Suprapubic skin (tissue), 4 donors: ENCODE measurements around the gene GPR137C. TPM values are rescaled to one million over a fixed set of nuclear protein-coding genes. Genes with fewer than 3 reads are reported as not detected.

Experiments used
- DNase-seq, 2 donors: peaks; one replicate each; pipeline ENCODE4 v3.0.0-alpha.2; 2019; ENCODE audit warnings: low spot score in 2 of 2
- H3K27ac ChIP-seq: fragments of 200-600 bp; sonication (generic); one replicate; pipeline ENCODE4 v1.5.1; 2019
- H3K27me3 ChIP-seq: fragments of 200-600 bp; sonication (generic); one replicate; pipeline ENCODE4 v1.5.1; 2019
- H3K36me3 ChIP-seq: fragments of 200-600 bp; sonication (generic); one replicate; pipeline ENCODE4 v1.5.1; 2019
- H3K4me1 ChIP-seq: fragments of 200-600 bp; sonication (generic); one replicate; pipeline ENCODE4 v1.5.1; 2019
- H3K4me3 ChIP-seq: fragments of 200-600 bp; sonication (generic); one replicate; pipeline ENCODE4 v1.5.1; 2019; ENCODE audit warnings: mild to moderate bottlenecking
- H3K9me3 ChIP-seq: fragments of 200-600 bp; sonication (generic); one replicate; pipeline ENCODE4 v1.5.1; 2019
- EP300 ChIP-seq: sonication (generic); formaldehyde crosslinking; IDR thresholded peaks from one replicate; pipeline ENCODE4 v1.6.1; 2017; ENCODE audit warnings: antibody characterized with exemption
- POLR2A ChIP-seq, 2 donors: fragments of 450-650 bp; IDR thresholded peaks; one replicate each; pipeline ENCODE4 v1.6.1; 2017; ENCODE audit warnings: antibody characterized with exemption in 2 of 2, mild to moderate bottlenecking in 2 of 2, moderate library complexity in 2 of 2
- POLR2AphosphoS5 ChIP-seq, 3 donors: sonication (generic); formaldehyde crosslinking; IDR thresholded peaks; one replicate each; pipeline ENCODE4 v1.6.1; 2017; ENCODE audit warnings: antibody characterized with exemption in 3 of 3
- WGBS: methylation state at CpG from one replicate; pipeline ENCODE4 v1.1.5; 2018; 5-methylcytosine and 5-hydroxymethylcytosine counted together
- total RNA-seq, 4 donors: library from RNA; depleted of rRNA; stranded (reverse); fragments of >200 nt; gene quantifications; one replicate each; pipeline ENCODE4 v1.1.0, GENCODE V29; 2016
- TF ChIP-seq, protein P1 (sequence below), 2 donors: fragments of 200-600 bp in 1 of 2; fragments of 450-650 bp in 1 of 2; sonication (generic) in 1 of 2; IDR thresholded peaks; one replicate each; pipeline ENCODE4 v1.5.1; 2016 to 2019; ENCODE audit warnings: antibody characterized with exemption in 2 of 2, mild to moderate bottlenecking in 1 of 2, moderate library complexity in 1 of 2

Gene GPR137C
- total RNA-seq, 4 donors from 2014 or later, result 0.17 to 0.65 TPM; not detected in 2

GRCh38 chr14:52596320-52596719 is 43.7 kb downstream of the GPR137C start:
- Histone ChIP-seq H3K27me3 (no peaks in the 10 kb centered on the region), H3K4me1 (no peaks in the 10 kb centered on the region), H3K4me3 (no peak overlapping the region), H3K9me3 (no peaks in the 10 kb centered on the region), H3K36me3 (no peaks in the 10 kb centered on the region), H3K27ac (no peak overlapping the region)
- DNase-seq, result no peak
- WGBS, result 95% methylated on average over 6 of the region's 10 CpGs
- TF ChIP-seq POLR2A (IDR thresholded peaks at IDR 0.05) (no peak), POLR2AphosphoS5 (IDR thresholded peaks at IDR 0.05) (no peak), EP300 (no peak)
- TF ChIP-seq, protein P1, sequence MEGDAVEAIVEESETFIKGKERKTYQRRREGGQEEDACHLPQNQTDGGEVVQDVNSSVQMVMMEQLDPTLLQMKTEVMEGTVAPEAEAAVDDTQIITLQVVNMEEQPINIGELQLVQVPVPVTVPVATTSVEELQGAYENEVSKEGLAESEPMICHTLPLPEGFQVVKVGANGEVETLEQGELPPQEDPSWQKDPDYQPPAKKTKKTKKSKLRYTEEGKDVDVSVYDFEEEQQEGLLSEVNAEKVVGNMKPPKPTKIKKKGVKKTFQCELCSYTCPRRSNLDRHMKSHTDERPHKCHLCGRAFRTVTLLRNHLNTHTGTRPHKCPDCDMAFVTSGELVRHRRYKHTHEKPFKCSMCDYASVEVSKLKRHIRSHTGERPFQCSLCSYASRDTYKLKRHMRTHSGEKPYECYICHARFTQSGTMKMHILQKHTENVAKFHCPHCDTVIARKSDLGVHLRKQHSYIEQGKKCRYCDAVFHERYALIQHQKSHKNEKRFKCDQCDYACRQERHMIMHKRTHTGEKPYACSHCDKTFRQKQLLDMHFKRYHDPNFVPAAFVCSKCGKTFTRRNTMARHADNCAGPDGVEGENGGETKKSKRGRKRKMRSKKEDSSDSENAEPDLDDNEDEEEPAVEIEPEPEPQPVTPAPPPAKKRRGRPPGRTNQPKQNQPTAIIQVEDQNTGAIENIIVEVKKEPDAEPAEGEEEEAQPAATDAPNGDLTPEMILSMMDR (IDR thresholded peaks at IDR 0.05), result no peak

GRCh38 chr14:52596861-52597260 is 44.2 kb downstream of the GPR137C start:
- Histone ChIP-seq H3K36me3 (no peaks in the 10 kb centered on the region), H3K4me1 (no peaks in the 10 kb centered on the region), H3K4me3 (no peak overlapping the region), H3K27me3 (no peaks in the 10 kb centered on the region), H3K27ac (no peak overlapping the region), H3K9me3 (no peaks in the 10 kb centered on the region)
- TF ChIP-seq POLR2AphosphoS5 (IDR thresholded peaks at IDR 0.05) (no peak), EP300 (no peak), POLR2A (IDR thresholded peaks at IDR 0.05) (no peak)
- TF ChIP-seq, protein P1 (IDR thresholded peaks at IDR 0.05), result no peak
- DNase-seq, result no peak
- 83% methylated on average over 5 of the region's 5 CpGs for WGBS

GRCh38 chr14:52598568-52598967 is 45.9 kb downstream of the GPR137C start:
- no peak for TF ChIP-seq POLR2A (IDR thresholded peaks at IDR 0.05)
- no peak for TF ChIP-seq POLR2AphosphoS5 (IDR thresholded peaks at IDR 0.05)
- no peak for TF ChIP-seq EP300
- TF ChIP-seq, protein P1 (IDR thresholded peaks at IDR 0.05), result no peak
- 100% methylated on average over 1 of the region's 1 CpG for WGBS
- Histone ChIP-seq H3K36me3 (no peaks in the 10 kb centered on the region), H3K4me3 (no peak overlapping the region), H3K27ac (no peak overlapping the region), H3K9me3 (no peaks in the 10 kb centered on the region), H3K4me1 (no peaks in the 10 kb centered on the region), H3K27me3 (no peaks in the 10 kb centered on the region)
- no peak for DNase-seq

DNA sequence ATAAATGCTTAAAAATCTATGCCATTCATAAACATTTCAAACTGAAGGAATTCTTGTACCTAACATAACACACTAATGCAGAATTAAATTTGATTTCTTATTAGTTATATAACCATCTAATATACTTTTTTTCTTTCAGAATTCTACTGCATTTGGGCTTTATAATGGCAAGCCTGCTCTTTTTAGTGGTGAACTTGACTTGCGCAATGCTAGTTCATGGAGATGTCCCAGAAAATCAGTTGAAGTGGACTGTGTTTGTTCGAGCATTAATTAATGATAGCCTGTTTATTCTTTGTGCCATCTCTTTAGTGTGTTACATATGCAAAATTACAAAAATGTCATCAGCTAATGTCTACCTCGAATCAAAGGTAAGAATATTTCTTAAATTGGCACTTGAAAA is 47.3 kb downstream of the GPR137C start:
- H3K27me3 ChIP-seq, result no peaks in the 10 kb centered on the region
- WGBS, result 91% methylated on average over 3 of the region's 3 CpGs
- no peak for DNase-seq
- H3K4me3 ChIP-seq, result no peak overlapping the region
- H3K27ac ChIP-seq, result no peak overlapping the region
- TF ChIP-seq, protein P1 (IDR thresholded peaks at IDR 0.05), result no peak
- TF ChIP-seq POLR2AphosphoS5 (IDR thresholded peaks at IDR 0.05) (no peak), EP300 (no peak), POLR2A (IDR thresholded peaks at IDR 0.05) (no peak)
- H3K9me3 ChIP-seq, result peaks cover 9% of the 10 kb centered on the region
- H3K36me3 ChIP-seq, result no peaks in the 10 kb centered on the region
- H3K4me1 ChIP-seq, result no peaks in the 10 kb centered on the region

- Histone ChIP-seq H3K36me3 (no peaks in the 10 kb centered on the region), H3K4me1 (no peaks in the 10 kb centered on the region), H3K27me3 (no peaks in the 10 kb centered on the region), H3K9me3 (peaks cover 9% of the 10 kb centered on the region), H3K4me3 (no peak overlapping the region), H3K27ac (no peak overlapping the region)
- TF ChIP-seq EP300, result no peak
- WGBS, result 96% methylated on average over 1 of the region's 1 CpG
- DNase-seq, result no peak
These were observed 49.5 kb downstream of the GPR137C start for GRCh38 chr14:52602131-52602530.

DNA sequence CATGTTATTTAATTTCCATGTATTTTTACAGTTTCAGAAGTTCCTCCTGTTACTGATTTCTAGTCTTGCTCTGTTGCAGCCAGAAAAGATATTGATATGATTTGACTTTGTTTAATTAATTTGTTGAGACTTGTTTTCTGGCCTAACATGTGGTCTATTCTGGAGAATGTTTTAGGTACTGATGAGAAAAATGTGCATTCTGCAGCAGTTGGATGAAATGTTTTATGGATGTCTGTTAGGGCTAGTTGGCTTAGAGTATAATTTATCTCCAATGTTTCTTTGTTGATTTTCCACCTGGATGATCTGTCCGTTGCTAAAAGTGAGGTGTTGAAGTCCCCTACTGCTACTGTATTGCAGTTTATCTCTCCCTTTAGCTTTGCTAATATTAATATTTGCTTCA is 54.4 kb downstream of the GPR137C start:
- Histone ChIP-seq H3K36me3 (no peaks in the 10 kb centered on the region), H3K4me1 (no peaks in the 10 kb centered on the region), H3K9me3 (peaks cover 9% of the 10 kb centered on the region), H3K4me3 (no peak overlapping the region), H3K27ac (no peak overlapping the region), H3K27me3 (no peaks in the 10 kb centered on the region)
- no peak for TF ChIP-seq POLR2AphosphoS5 (IDR thresholded peaks at IDR 0.05)
- TF ChIP-seq, protein P1 (IDR thresholded peaks at IDR 0.05), result no peak
- TF ChIP-seq POLR2A (IDR thresholded peaks at IDR 0.05), result no peak
- TF ChIP-seq EP300, result no peak
- 59% methylated on average over 1 of the region's 1 CpG for WGBS
- DNase-seq, result no peak
